ENCODE results near the gene AFAP1L2.

- TF ChIP-seq CTCF (IDR thresholded peaks at IDR 0.05) = no peak
- TF ChIP-seq POLR2A (IDR thresholded peaks at IDR 0.05) = no peak
These were observed 67.3 kb downstream of the AFAP1L2 start for GRCh38 chr10:114336823-114337509.
